GM11168 (cell line): Measurements from ENCODE around the gene NUP153.

Experiments used
- in situ Hi-C: fragments of 300-500 bp; cut with MboI; formaldehyde crosslinking; loops from one replicate; pipeline ENCODE4 v1.12.0; 2022; ENCODE audit warnings: low sequenced_read_pairs; ENCODE audit not compliant: unreplicated experiment

NUP153 gene

DNA sequence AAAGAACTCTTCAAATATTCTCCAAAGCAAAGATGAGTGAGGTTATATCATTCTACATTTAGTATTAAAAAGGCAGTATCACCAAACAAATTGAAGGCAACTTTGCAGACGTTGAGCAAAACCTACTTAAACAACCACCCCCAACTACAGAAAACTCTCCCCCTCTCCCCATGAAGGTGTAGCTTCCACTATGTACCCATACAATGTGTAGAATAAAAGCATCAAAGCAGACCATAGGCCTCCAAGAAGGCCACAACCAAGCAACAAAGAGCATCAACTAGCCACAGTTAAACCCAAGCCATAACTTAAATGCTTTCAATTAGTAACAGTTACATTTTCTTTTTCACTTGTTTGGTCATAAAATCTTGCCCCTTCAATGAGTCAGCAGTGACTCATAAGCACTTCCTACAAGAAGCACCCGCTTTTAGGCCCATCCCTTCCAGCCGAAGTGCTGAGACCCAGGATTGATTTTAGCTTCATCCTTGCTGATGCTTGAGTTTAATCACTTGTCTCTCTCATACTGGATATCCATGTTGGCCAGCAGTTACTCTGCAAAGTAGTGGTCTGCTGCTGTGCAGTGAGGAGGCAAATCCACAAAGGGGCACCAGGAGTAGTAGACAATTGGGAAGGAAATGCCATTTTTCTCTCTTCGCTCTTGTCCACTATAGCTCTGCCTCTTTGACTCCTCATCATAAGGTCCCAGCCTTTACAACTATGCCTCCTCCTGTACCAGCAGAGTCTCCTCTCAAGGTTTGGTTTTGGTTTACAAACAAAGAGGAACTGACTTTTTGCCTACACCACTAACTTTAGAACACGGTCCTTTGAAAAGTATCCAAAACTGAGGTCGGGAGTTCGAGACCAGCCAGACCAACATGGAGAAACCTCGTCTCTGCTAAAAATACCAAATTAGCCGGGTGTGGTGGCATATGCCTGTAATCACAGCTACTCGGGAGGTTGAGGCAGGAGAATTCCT, 8.4 kb upstream of the NUP153 start:
- in situ Hi-C loops = loop anchor here (25.0 kb wide), 1 partner anchor 422 kb away; no protein-coding TSS in a partner anchor

DNA sequence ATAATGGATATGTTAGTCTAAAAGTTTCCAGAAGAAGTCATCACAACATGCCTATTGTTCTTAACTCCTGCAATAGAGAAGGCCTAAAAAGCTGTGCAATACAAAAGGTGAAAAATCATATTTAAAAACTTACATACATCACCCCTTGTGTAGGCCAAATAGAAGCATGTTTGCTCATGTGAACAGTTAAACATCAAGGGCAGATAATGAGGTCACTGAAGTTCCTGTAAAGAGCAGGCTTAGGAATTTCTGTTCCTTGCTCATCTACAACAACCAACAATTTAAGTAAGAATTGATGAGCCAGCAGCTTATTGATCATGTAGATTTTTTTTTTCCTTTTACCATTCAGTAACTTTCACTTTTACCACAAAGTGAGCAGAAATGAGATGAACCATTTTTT, 7.5 kb upstream of the NUP153 start:
- in situ Hi-C loops = loop anchor here (25.0 kb wide), 1 partner anchor 423 kb away; no protein-coding TSS in a partner anchor

DNA sequence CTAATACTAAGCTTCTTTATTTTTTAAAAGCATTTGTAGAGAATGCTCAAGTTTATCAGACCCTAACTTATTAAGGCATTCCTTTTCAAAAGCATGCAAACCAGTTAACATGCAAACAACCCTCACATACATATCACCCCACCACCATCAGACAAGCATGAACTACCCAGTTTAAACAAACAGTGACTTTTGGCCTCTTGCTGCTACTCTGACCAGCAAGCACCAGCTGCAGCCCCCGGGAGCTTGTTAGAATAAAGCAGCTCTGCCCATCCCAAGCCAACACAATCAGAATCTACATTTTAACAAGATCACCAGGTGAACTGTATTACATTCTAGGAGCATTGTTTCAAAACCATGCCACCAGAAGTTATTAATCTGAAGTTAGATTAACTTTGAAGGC, 5.9 kb upstream of the NUP153 start:
- in situ Hi-C loops = loop anchor here (25.0 kb wide), 1 partner anchor 425 kb away; no protein-coding TSS in a partner anchor

DNA sequence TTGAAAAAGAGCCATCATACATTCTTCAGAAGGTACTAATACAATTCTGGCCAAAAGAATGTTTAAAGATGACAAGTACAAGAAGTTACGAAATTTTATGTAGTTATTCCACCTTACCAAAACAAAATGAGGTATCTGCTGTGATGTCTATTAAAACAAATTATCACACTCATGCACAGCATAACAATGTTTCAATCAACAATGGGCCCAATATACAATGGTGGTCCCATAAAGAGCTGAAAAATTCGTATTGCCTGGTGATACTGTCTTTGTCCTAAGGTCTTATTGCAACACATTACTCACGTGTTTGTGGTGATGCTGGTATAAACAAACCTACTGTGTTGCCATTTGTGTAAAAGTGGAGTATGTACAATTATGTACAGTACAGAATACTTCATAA, 3.6 kb upstream of the NUP153 start:
- in situ Hi-C loops = loop anchor here (25.0 kb wide), 1 partner anchor 427 kb away; no protein-coding TSS in a partner anchor

DNA sequence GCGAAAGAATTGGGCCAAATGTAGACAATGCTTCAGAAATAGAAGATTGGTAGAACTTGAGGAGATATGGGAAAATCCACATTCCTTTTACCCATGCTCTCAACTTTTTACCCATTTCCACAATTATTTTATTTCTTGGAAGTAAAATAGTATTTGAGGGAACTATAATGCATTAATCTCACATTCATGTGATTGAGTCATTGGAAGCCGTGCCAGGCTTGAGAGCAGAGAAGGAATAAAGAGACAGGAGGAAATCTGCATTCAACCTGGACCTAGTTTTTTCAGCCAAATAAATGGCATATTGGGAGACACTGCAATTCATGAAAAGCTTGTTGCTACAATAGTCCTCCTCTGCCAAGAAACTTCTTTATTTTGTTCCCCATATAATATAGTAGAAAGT, 2.8 kb upstream of the NUP153 start:
- in situ Hi-C loops = loop anchor here (25.0 kb wide), 1 partner anchor 428 kb away; no protein-coding TSS in a partner anchor

DNA sequence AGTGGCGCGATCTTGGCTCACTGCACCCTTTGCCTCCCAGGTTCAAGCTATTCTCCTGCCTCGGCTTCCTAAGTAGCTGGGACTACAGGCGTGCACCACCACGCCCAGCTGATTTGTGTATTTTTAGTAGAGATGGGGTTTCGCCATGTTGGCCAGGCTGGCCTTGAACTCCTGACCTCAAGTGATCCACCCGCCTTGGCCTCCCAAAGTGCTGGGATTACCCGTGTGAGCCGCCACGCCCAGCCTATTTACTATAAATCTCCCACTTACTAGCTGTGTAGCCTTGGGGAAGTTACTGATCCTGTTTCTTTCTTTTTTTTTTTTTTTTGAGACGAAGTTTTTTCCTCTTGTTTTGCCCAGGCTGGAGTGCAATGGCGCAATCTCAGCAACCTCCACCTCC, 1.3 kb upstream of the NUP153 start:
- in situ Hi-C loops = loop anchor here (25.0 kb wide), 1 partner anchor 429 kb away; no protein-coding TSS in a partner anchor

DNA sequence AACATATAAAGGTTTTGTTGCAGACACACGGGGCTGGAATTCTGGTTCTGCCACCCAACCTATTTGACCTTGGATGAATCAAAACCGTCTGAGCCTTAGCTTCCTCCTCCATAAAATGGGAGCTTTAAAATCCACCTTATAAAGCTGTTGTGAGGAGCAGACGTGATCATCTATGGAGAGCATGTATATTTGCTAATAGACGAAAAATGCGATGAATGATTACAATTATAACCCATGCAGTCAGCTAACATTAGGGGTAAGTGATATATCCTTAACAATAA, 586 bp upstream of the NUP153 start:
- in situ Hi-C loops = loop anchor here (25.0 kb wide), 1 partner anchor 430 kb away; no protein-coding TSS in a partner anchor

DNA sequence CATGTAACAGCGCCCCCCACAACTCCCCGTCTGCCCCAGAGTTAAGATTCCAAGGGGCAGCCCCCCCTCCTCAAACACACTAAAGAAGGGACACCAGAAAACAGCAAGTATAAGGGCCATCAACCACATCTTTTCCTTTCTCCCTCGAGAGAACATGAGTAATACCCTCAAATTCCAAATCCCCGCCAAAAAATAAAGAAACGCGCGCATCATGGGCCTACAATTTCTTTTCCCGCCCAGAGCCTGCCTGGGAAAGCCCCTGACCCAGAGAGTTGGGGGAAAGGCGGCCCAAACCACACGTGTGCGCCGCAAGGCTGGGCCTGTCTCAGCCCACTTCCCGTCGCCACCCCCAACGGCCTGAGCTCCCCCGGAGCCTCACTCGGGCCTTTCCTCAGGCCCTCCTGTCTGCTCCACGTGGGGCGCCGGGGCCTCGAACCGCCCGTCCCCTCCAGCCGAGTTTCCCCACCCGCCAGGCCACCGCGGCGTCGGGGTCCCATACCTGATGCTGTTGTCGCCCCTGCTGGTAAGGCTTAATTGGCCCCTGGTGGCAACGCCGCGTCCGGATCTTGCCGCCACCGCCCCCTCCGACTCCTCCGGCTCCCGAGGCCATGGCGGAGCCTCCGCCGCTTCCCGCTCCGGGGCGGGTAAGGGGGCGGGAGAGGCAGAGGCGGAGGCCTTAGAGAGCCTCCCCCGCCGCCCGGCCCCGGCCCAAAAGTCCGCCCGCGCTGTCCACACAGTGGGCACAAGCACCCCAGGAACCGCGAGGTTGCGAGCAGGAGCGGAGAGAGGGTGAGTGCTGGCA, 746 bp downstream of the NUP153 start:
- in situ Hi-C loops = loop anchor here (25.0 kb wide), 1 partner anchor 431 kb away; no protein-coding TSS in a partner anchor

DNA sequence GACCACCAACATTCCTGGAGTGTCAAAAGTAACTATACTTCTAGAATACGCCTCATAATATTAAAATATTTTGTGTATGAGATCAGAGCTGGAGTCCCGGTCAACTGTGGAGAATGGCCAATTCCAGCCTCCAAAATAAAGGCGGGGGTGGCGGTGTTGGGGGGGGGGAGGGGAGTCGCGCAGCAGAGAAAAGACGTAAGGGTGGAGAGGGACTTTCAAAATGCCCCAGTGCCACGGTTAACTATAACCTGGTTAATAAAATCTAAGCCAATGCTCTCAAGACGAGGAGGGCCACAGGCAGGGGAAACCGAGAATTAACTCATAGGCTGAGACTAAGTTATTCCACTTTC, 1.3 kb downstream of the NUP153 start:
- in situ Hi-C loops = loop anchor here (25.0 kb wide), 1 partner anchor 432 kb away; no protein-coding TSS in a partner anchor

DNA sequence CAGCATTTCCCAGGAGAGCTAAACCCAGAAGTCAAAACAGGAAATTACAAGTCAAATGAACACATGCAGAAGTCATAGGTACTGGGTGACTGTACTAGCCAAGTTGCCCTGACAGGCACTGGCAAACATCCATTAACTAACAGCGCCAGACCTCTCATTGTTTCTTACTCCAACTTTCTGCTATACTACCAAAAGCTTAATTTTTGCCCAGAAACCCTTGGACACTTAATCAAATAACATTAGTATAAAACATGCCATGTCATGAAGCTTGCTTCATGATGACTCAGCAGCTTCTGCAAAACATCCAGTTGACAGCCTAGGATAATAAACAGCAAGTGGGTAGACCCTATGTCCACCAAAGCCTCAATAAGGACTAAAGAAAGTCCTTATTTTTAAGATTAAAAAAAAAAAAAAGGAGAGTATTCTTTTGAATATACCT, 3.5 kb downstream of the NUP153 start:
- in situ Hi-C loops = loop anchor here (25.0 kb wide), 1 partner anchor 434 kb away; no protein-coding TSS in a partner anchor

DNA sequence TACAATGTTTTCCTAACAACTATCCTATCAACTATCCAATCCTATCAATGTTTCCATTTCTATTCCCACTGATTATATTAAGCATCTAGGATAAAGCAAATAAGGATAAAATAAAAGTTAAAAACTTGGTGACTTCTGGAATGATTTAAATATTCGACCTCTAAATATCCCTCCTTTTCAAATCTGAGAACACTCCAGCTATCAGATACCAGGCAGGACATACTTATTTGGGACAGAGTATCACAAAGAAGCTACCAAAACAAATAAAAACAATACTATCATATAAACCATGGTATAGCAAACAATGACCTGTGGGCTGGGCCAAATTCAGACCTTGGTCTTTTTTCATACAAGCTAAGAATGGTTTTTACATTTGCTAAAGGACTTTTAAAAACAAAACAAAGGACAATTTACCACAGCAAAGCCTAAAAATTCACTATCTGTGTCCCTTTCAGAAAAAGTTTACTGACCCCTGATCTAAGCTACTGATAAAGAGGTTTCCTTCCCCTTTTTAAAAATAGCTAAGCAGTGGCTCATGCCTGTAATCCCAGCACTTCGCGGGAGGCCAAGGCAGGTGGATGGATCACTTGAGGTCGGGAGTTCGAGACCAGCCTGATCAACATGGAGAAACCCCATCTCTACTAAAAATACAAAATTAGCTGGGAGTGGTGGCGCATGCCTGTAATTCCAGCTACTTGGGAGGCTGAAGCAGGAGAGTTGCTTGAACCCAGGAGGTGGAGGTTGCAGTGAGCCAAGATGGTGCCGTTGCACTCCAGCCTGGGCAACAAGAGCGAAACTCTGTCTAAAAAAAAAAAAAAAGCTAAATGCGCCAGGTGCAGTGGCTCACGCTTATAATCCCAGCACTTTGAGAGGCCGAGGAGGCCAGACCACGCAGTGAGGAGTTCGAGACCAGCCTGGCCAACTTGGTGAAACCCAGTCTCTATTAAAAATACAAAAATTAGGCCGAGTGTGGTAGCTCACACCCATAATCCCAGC, 6.0 kb downstream of the NUP153 start:
- in situ Hi-C loops = loop anchor here (25.0 kb wide), 1 partner anchor 437 kb away; no protein-coding TSS in a partner anchor

DNA sequence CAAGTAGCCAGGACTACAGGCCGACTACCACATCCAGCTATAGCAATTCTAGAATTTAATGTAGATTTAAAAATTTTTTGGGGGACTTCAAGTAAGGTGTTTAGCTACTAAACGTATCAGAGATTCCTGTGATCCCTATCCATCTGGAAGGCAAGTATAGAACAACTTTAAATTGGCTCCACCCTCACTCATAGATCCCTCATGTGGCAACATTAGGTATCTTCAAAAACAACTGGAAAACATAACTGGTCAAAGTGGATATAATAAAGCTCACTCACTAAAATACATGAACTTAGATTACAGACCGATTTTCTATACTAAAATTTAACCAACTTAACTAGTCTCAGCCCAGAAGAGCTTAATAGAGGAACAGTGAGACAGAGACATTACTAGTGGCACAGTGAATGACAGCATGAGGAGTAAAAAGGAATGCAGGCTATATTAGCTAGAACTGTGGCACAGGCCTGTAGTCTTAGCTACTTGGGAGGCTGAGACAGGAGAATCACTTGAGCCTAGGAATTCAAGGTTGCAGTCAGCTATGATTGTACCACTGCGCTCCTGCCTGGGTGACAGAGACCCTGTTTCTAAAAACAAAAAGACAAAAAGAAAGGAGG, 14.7 kb downstream of the NUP153 start:
- in situ Hi-C loops = no loop called here

DNA sequence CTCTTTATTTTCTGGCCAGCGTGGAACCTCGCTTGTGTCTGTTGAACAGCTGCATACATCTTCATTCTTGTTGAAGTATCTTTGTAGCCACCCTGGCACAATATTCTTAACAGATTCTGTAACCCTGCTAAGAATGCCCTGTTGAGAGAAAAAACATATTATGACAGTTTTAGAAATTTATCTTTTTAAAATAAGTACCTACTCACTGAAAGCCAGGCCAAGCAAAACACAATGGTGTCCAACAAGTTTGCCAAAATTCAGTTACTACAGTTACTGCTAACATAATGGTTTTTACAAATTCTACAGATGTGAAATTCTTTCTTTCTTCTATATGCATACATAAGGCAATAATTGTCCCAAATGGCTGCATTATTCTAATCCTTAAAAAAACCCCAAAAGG, 18.2 kb downstream of the NUP153 start:
- in situ Hi-C loops = no loop called here

DNA sequence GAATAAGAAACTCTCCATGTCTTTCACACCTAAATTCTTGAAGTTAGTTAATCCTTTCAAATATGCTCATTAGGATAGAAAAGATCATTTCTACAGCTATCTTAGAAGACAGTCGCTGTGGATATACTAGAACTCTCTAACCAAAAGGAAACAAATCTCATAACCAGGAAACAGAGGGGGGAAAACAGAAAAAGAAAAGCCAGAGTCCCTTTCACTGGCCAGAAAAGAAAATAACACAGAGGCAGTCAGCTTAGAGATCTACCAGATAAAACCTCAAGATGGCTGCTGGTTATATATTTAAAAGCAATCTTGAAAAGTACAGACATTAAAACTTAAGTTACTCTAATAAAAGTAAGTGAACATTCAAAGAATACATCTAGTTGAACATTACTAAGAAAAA, 19.6 kb downstream of the NUP153 start:
- in situ Hi-C loops = no loop called here

DNA sequence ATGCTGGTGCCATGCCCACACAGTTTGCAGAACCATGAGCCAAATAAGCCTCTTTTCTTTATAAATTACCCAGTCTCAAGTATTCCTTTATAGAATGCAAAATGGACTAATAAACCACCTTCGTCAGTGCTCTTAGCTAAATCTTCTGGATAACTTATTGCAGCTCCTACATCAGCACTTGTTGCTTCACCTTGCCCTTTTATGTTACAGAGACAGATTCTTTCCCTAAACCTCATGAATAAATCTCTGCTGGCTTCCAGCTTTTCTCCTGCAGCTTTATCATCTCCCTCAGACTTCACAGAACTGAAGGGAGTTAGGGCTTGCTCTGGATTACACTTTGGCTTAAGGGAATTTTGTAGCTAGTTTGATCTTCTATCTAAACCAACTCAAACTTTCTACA, 22.6 kb downstream of the NUP153 start:
- in situ Hi-C loops = no loop called here

DNA sequence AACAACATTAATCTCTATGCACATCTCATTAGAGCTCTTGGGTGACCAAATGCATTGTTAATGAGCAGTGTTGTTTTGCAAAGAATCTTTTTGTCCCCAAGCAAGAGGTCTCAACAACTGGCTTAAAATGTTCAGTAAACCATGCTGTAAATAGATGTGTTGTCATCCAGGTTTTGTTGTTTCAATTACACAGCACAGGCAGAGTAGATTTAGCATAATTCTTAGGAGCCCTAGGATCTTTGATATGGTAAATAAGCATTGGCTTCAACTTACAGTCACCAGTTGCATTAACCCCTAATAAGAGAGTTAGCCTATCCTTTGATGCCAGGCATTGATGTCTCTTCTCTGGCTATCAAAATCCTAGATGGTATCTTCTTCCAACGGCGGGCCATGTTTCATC, 23.3 kb downstream of the NUP153 start:
- in situ Hi-C loops = no loop called here

DNA sequence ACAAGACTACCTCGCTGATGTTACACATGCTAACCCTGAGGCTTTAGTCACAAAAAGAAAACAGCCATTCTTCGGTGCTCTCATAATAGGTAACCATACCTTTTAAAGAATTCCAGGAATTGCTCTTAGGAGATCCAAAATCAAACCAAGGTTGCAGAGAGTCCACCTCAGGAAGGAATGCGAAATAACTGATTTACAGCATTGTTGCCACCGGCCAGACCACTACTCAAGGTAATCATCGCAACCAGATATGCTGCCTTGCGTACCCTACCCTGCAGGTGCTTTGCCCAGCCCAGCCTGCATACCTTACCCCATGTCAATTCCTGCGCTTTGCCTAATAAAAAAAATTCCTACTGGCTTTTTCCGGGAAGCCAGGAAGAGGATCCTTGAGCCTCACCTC, 27.0 kb downstream of the NUP153 start:
- in situ Hi-C loops = no loop called here

DNA sequence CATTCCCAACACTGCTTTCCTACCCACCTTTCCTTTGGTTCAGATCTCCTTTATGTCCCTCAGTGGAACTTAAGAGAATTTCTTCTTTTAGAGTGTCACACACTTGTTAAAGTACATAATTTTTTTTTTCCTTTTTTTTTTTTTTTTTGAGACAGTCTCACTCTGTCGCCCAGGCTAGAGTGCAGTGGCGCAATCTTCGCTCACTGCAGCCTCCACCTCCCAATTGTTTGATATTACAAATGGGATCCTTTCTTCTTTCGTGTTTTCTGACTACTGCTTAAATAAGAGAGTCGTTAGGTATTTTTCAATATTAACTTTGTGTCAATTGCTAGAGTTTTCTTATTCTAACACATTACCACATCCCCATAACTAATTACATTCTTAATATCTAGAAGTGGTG, 29.1 kb downstream of the NUP153 start:
- in situ Hi-C loops = no loop called here
